OCI-LY7 (cell line): ENCODE results near the gene WFDC2. TPM values are rescaled to one million over a fixed set of nuclear protein-coding genes. Genes with fewer than 3 reads are reported as not detected.

Source experiments
- BruUV-seq: library from RNA; stranded (reverse); fragments of 400-500 nt; replicated peaks from 2 replicates; lab custom pipeline; 2021; lab: Mats Ljungman, UMichigan
- CTCF ChIA-PET: fragments of 300-600 bp; sonication (Branson Sonifier 250); formaldehyde crosslinking; loops from one replicate; lab custom pipeline; 2022; ENCODE audit warnings: antibody characterized with exemption; ENCODE audit not compliant: unreplicated experiment; lab: Charles Lee
- POLR2A ChIA-PET: fragments of 300-600 bp; sonication (Branson Sonifier 250); formaldehyde crosslinking; loops from one replicate; lab custom pipeline; 2022; ENCODE audit warnings: antibody characterized with exemption; lab: Charles Lee
- DNase-seq: peaks from one replicate; pipeline ENCODE4 v3.0.0-alpha.2; 2015; ENCODE audit warnings: low spot score
- H2AFZ ChIP-seq: fragments of 200-600 bp; sonication (generic), shearing (Covaris generic); 2 replicates; pipeline ENCODE4 v1.6.1; 2014; ENCODE audit warnings: mild to moderate bottlenecking, antibody characterized with exemption, low read length, moderate library complexity
- H3K27ac ChIP-seq: fragments of 200-600 bp; sonication (generic); 2 replicates; pipeline ENCODE4 v1.5.1; 2014; ENCODE audit warnings: mixed run types, low read depth, mild to moderate bottlenecking, moderate library complexity, low read length, inconsistent platforms; ENCODE audit not compliant: poor library complexity, severe bottlenecking
- H3K36me3 ChIP-seq: fragments of 200-600 bp; sonication (generic); 2 replicates; pipeline ENCODE4 v1.6.1; 2014; ENCODE audit warnings: mild to moderate bottlenecking, antibody characterized with exemption, low read length, moderate library complexity, mixed read lengths; ENCODE audit not compliant: insufficient read depth
- H3K4me1 ChIP-seq: fragments of 200-600 bp; sonication (generic); 2 replicates; pipeline ENCODE4 v1.5.1; 2014; ENCODE audit warnings: mild to moderate bottlenecking, low read length; ENCODE audit not compliant: insufficient read depth, poor library complexity, severe bottlenecking
- H3K4me2 ChIP-seq: fragments of 200-600 bp; sonication (generic); 2 replicates; pipeline ENCODE4 v1.6.1; 2014; ENCODE audit warnings: mild to moderate bottlenecking, low read length
- H3K4me3 ChIP-seq: fragments of 200-600 bp; sonication (generic); 2 replicates; pipeline ENCODE4 v1.5.1; 2014; ENCODE audit warnings: mild to moderate bottlenecking, low read depth, low read length; ENCODE audit not compliant: poor library complexity, severe bottlenecking
- H3K79me2 ChIP-seq: fragments of 200-600 bp; sonication (generic); 2 replicates; pipeline ENCODE4 v1.6.1; 2016; ENCODE audit warnings: low read depth, mild to moderate bottlenecking, low read length, moderate library complexity, mixed read lengths; ENCODE audit not compliant: insufficient read depth
- H3K9me2 ChIP-seq: fragments of 200-600 bp; sonication (generic); 2 replicates; pipeline ENCODE4 v1.6.1; 2016; ENCODE audit warnings: mild to moderate bottlenecking, low read length, mixed read lengths; ENCODE audit not compliant: insufficient read depth
- H3K9me3 ChIP-seq: fragments of 200-600 bp; sonication (generic); 2 replicates; pipeline ENCODE4 v1.6.1; 2014; ENCODE audit warnings: mild to moderate bottlenecking, mixed run types, low read length, mixed read lengths
- H4K20me1 ChIP-seq: fragments of 200-600 bp; sonication (generic); 2 replicates; pipeline ENCODE4 v1.6.1; 2014; ENCODE audit warnings: mild to moderate bottlenecking, antibody characterized with exemption, low read length, moderate library complexity, mixed read lengths; ENCODE audit not compliant: insufficient read depth
- CTCF ChIP-seq: fragments of 200-600 bp; sonication (generic); conservative IDR thresholded peaks from 2 replicates; pipeline ENCODE4 v1.5.1; 2014; ENCODE audit warnings: mild to moderate bottlenecking, antibody characterized with exemption, low read length, moderate library complexity, mixed read lengths
- EZH2phosphoT487 ChIP-seq: fragments of 200-600 bp; sonication (generic); IDR thresholded peaks from 2 replicates; pipeline ENCODE4 v1.6.1; 2018; ENCODE audit warnings: low read depth, borderline replicate concordance, mild to moderate bottlenecking, mixed run types, antibody characterized with exemption, low read length, moderate library complexity, mixed read lengths
- intact Hi-C: fragments of 100-400 bp; cut with micrococcal nuclease; formaldehyde crosslinking; loops from one replicate; pipeline ENCODE4 v1.10.0; 2022; ENCODE audit not compliant: unreplicated experiment
- total RNA-seq, 2 experiments: library from RNA; depleted of rRNA in 1 of 2; stranded (reverse); fragments of >200 nt in 1 of 2; shearing (Covaris generic) in 1 of 2; gene quantifications; 2 replicates each; pipeline ENCODE4 v1.2.3, GENCODE V29; 2014 to 2022

WFDC2 gene
- total RNA-seq, 2 experiments from 2014 or later = 0.46 to 4.4 TPM

- ChIA-PET CTCF (no interaction called here), POLR2A (no interaction called here)
- no peaks in the 10 kb centered on the region for H3K9me2 ChIP-seq
- DNase-seq = no peak
- no peak for TF ChIP-seq EZH2phosphoT487
- no peaks in the 10 kb centered on the region for H3K9me3 ChIP-seq
- H3K4me1 ChIP-seq = no peaks in the 10 kb centered on the region
- no peaks in the 10 kb centered on the region for H3K36me3 ChIP-seq
- H2AFZ ChIP-seq = no peak overlapping the region
- H3K27ac ChIP-seq = no peak overlapping the region
- no peak overlapping the region for H3K4me3 ChIP-seq
- intact Hi-C loops = no loop called here
- H3K4me2 ChIP-seq = no peak overlapping the region
- H4K20me1 ChIP-seq = no peaks in the 10 kb centered on the region
- BruUV-seq = no TSS peak
- no peaks in the 10 kb centered on the region for H3K79me2 ChIP-seq
Observed at GRCh38 chr20:45500022-45500421, 30.5 kb downstream of the WFDC2 start.

- ChIA-PET CTCF (no interaction called here), POLR2A (no interaction called here)
- Histone ChIP-seq H2AFZ (no peak overlapping the region), H3K36me3 (no peaks in the 10 kb centered on the region), H3K27ac (no peak overlapping the region), H3K4me3 (no peak overlapping the region), H3K4me2 (no peak overlapping the region), H4K20me1 (no peaks in the 10 kb centered on the region), H3K9me3 (no peaks in the 10 kb centered on the region), H3K4me1 (no peaks in the 10 kb centered on the region), H3K9me2 (no peaks in the 10 kb centered on the region), H3K79me2 (no peaks in the 10 kb centered on the region)
- no peak for TF ChIP-seq CTCF
- no peak for DNase-seq
- BruUV-seq = no TSS peak
- intact Hi-C loops = no loop called here
Observed at GRCh38 chr20:45501600-45501999, 32.0 kb downstream of the WFDC2 start.

GRCh38 chr20:45502561-45502960 is 33.0 kb downstream of the WFDC2 start:
- no peak overlapping the region for H3K4me3 ChIP-seq
- H3K79me2 ChIP-seq = no peaks in the 10 kb centered on the region
- H2AFZ ChIP-seq = no peak overlapping the region
- no TSS peak for BruUV-seq
- no peak overlapping the region for H3K4me2 ChIP-seq
- TF ChIP-seq CTCF = no peak
- no peak for TF ChIP-seq EZH2phosphoT487
- ChIA-PET CTCF (no interaction called here), POLR2A (no interaction called here)
- H3K9me2 ChIP-seq = no peaks in the 10 kb centered on the region
- H3K4me1 ChIP-seq = no peaks in the 10 kb centered on the region
- H3K27ac ChIP-seq = no peak overlapping the region
- no peaks in the 10 kb centered on the region for H4K20me1 ChIP-seq
- no peaks in the 10 kb centered on the region for H3K36me3 ChIP-seq
- no peaks in the 10 kb centered on the region for H3K9me3 ChIP-seq
- no peak for DNase-seq
- intact Hi-C loops = no loop called here
